Measurements from ENCODE around the gene PPP1R27. TPM values are rescaled to one million over a fixed set of nuclear protein-coding genes. Genes with fewer than 3 reads are reported as not detected.

Gene PPP1R27
- total and polyA plus RNA-seq, 9 of the 15 experiments (the other 6 are each of a cell fraction or from before 2014, with no cell fraction given), result 0.29 to 6.9 (median 1.5) TPM; not detected in 2

- TF ChIP-seq GATAD2B (IDR thresholded peaks at IDR 0.05; ENCODE audit: borderline replicate concordance) (no peak), MAZ (CRISPR knock-in tag; conservative IDR thresholded peaks at IDR 0.05 in 1 of 2, IDR thresholded peaks at IDR 0.05 in 1 of 2) (peak in 1 of 2 experiments; percentile 37; a peak in 2 of 4 replicates), SFPQ (IDR thresholded peaks at IDR 0.05; ENCODE audit: low read depth, low read length) (no peak), CHD7 (IDR thresholded peaks at IDR 0.05; ENCODE audit: low read depth, low read length) (no peak), NFIX (CRISPR knock-in tag; IDR thresholded peaks at IDR 0.05; ENCODE audit: low read depth) (no peak), IRF1 (CRISPR knock-in tag; IDR thresholded peaks at IDR 0.05; ENCODE audit: borderline replicate concordance) (no peak), E2F6 (IDR thresholded peaks at IDR 0.05; ENCODE audit: borderline replicate concordance in 1 of 2, extremely low read depth in 1 of 2, insufficient read depth in 1 of 2, insufficient read length in 1 of 2, low read depth in 1 of 2, low read length in 1 of 2, poor library complexity in 1 of 2, severe bottlenecking in 1 of 2) (peak in 1 of 2 experiments; percentile 82), RBFOX2 (IDR thresholded peaks at IDR 0.05; ENCODE audit: low read depth, low read length) (peak; percentile 86), PHF21A (IDR thresholded peaks at IDR 0.05; ENCODE audit: borderline replicate concordance, low read depth) (no peak)
Measured at GRCh38 chr17:81859906-81860755, 25.3 kb upstream of the PPP1R27 start, which contains the start of gene P4HB (continued).
